Neural cell (in vitro differentiated cells): Measurements from ENCODE around the gene KIR2DL3.

ENCODE experiments used
- EP300 ChIP-seq: fragments of 450-650 bp; conservative IDR thresholded peaks from 2 replicates; pipeline ENCODE4 v1.6.1; 2014; ENCODE audit warnings: antibody characterized with exemption, mild to moderate bottlenecking, moderate library complexity; ENCODE audit not compliant: poor library complexity, severe bottlenecking
- EZH2 ChIP-seq: fragments of 200-600, 300-800 bp; shearing (Covaris generic), sonication (generic); IDR thresholded peaks from 2 replicates; pipeline ENCODE4 v1.6.1; 2014; ENCODE audit warnings: antibody characterized with exemption, low read length, borderline replicate concordance, mild to moderate bottlenecking; ENCODE audit not compliant: insufficient read depth, poor library complexity, severe bottlenecking
- MXI1 ChIP-seq: fragments of 450-650 bp; conservative IDR thresholded peaks from 2 replicates; pipeline ENCODE4 v1.6.1; 2014; ENCODE audit warnings: antibody characterized with exemption, mild to moderate bottlenecking; ENCODE audit not compliant: poor library complexity, severe bottlenecking
- POLR2AphosphoS5 ChIP-seq: IDR thresholded peaks from 2 replicates; pipeline ENCODE4 v1.6.1; 2012
- SMC3 ChIP-seq: fragments of 450-650 bp; conservative IDR thresholded peaks from 2 replicates; pipeline ENCODE4 v1.6.1; 2014; ENCODE audit warnings: antibody characterized with exemption, mild to moderate bottlenecking, moderate library complexity; ENCODE audit not compliant: poor library complexity
- TAF1 ChIP-seq: IDR thresholded peaks from 2 replicates; pipeline ENCODE4 v1.6.1; 2012; ENCODE audit warnings: low read depth
- TF ChIP-seq, protein P1 (sequence below): fragments of 450-650 bp; IDR thresholded peaks from 2 replicates; pipeline ENCODE4 v1.5.1; 2014; ENCODE audit warnings: antibody characterized with exemption, mild to moderate bottlenecking, moderate library complexity; ENCODE audit not compliant: poor library complexity, severe bottlenecking

- TF ChIP-seq TAF1 = no peak
- TF ChIP-seq, protein P1, sequence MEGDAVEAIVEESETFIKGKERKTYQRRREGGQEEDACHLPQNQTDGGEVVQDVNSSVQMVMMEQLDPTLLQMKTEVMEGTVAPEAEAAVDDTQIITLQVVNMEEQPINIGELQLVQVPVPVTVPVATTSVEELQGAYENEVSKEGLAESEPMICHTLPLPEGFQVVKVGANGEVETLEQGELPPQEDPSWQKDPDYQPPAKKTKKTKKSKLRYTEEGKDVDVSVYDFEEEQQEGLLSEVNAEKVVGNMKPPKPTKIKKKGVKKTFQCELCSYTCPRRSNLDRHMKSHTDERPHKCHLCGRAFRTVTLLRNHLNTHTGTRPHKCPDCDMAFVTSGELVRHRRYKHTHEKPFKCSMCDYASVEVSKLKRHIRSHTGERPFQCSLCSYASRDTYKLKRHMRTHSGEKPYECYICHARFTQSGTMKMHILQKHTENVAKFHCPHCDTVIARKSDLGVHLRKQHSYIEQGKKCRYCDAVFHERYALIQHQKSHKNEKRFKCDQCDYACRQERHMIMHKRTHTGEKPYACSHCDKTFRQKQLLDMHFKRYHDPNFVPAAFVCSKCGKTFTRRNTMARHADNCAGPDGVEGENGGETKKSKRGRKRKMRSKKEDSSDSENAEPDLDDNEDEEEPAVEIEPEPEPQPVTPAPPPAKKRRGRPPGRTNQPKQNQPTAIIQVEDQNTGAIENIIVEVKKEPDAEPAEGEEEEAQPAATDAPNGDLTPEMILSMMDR = no peak
- no peak for TF ChIP-seq EP300
- no peak for TF ChIP-seq MXI1
- TF ChIP-seq SMC3 = no peak
- TF ChIP-seq POLR2AphosphoS5 = no peak
- no peak for TF ChIP-seq EZH2
Measured at GRCh38 chr19:54727562-54727961, 10.8 kb upstream of the KIR2DL3 start.
